D721Med (cell line): ENCODE data around the gene ZSWIM7.
"Not testable (repeated sequence)": the region's sequence is repeated elsewhere in the genome, so short reads cannot be mapped to it uniquely, and the experiment has no call there.

ENCODE experiments used
- DNase-seq: peaks from one replicate; pipeline ENCODE4 v3.0.0; 2011; ENCODE audit warnings: low spot score; ENCODE audit not compliant: insufficient read length
- FAIRE-seq: peaks from 2 replicates; lab custom pipeline; 2011; peaks lifted over from hg19 to GRCh38; lab: Jason Lieb, UNC
- TF ChIP-seq, protein P1 (sequence below): IDR thresholded peaks from 2 replicates; pipeline ENCODE4 v1.5.1; 2012; ENCODE audit warnings: mild to moderate bottlenecking, control low read depth; ENCODE audit not compliant: insufficient read depth; ENCODE audit errors: missing control alignments

ZSWIM7 gene

DNA sequence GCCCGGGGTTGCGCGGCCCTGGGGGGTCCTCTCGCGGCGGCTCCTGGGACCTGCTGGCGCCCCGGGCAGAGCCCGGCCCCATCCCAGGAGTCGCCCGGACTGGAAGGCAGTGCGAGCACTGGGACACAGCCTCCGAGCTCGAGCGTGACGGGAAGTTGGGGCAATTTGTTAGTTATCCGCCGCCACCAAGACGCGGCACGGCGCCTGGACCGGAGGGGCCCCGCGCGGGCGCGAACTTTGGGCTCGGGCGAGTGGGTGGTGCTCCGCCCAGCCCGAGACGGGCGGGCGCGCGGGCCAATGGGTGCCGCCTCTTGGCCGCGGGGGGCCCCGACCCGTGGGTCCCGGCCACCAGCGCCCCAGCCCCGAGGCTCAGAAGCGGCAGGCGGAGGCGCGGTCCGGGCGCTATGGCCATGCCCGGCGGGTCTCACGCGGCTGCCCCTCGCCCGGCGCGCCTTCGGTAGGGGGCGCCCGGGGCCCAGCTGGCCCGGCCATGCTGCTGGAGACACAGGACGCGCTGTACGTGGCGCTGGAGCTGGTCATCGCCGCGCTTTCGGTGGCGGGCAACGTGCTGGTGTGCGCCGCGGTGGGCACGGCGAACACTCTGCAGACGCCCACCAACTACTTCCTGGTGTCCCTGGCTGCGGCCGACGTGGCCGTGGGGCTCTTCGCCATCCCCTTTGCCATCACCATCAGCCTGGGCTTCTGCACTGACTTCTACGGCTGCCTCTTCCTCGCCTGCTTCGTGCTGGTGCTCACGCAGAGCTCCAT, 54.6 kb downstream of the ZSWIM7 start, which contains the start of gene ADORA2B:
Gene ADORA2B, plus strand, starts transcription at position 372 of the 768 bp plus-strand sequence. Its CDS starts 119 bp downstream, at position 491.
- FAIRE-seq: no peak
- peak; percentile 83 for DNase-seq
- TF ChIP-seq, protein P1, sequence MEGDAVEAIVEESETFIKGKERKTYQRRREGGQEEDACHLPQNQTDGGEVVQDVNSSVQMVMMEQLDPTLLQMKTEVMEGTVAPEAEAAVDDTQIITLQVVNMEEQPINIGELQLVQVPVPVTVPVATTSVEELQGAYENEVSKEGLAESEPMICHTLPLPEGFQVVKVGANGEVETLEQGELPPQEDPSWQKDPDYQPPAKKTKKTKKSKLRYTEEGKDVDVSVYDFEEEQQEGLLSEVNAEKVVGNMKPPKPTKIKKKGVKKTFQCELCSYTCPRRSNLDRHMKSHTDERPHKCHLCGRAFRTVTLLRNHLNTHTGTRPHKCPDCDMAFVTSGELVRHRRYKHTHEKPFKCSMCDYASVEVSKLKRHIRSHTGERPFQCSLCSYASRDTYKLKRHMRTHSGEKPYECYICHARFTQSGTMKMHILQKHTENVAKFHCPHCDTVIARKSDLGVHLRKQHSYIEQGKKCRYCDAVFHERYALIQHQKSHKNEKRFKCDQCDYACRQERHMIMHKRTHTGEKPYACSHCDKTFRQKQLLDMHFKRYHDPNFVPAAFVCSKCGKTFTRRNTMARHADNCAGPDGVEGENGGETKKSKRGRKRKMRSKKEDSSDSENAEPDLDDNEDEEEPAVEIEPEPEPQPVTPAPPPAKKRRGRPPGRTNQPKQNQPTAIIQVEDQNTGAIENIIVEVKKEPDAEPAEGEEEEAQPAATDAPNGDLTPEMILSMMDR: peak; percentile 41

DNA sequence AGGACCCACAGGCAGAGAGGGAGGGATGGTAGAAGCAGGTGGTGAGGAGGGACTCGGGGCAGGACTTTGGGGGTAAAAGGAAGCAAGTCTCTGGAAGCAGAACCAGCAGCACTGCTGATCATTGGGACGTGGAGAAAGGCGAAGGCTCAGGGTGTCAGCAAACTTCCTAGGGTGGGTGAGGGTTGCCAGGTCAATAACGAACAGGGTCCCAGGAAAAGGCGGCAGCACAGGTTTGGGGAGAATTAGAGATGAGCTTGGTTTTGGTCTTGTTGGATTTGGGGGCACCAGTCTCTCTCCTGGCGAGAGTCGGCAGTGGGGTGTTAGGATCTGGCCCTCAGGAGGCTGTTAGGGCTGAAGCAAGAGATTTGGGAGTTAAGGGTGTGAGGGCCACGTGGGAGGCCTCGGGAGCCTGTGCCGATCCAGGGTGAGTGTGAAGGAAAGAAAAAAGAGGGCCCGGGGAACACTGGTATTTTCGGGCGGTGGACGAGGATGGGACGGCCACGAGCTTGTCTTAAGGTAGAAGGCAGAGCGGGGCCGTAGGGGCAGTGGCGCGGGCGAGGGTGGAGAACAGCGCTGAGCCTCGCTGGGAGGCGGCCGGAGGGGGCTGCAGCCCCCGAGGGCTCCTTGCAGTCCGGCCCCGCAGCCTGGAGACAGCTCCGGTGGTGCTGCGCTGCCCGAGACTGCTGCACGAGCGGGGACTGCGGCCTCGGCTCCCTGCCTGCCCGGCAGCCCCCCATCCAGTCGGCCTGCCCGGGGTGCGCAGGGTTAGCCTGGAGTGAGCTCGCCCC, 55.3 kb downstream of the ZSWIM7 start:
- TF ChIP-seq, protein P1: no peak
- no peak for FAIRE-seq
- DNase-seq: no peak

DNA sequence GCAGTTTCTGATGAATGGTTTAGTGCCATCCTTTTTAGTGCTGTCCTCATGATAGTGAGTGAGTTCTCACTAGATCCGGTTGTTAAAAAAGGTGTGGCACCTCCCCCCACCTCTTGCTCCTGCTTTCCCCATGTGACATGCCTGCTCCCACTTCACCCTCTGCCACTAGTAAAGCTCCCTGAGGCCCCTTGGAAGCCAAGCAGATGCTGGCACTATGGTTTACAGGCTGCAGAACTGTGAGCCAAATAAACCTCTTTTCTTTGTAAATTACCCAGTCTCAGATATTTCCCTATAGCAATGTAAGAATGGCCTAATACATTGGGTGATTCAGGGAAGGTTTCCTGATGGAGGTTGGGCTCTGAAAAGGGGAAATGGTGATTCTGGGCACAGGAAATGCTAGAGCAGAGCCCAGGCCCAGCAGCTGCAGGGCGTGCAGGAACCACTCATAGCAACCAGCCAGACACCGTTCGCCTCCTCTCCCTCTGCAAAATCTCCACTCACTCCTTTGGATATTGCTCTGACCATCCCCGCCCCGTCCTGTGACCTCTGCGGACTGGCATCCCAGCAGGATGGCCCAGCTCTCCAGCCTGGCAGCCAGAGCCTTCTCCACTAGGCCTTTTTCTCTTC, 57.2 kb downstream of the ZSWIM7 start:
- TF ChIP-seq, protein P1: no peak
- DNase-seq (no peak), FAIRE-seq (no peak)

DNA sequence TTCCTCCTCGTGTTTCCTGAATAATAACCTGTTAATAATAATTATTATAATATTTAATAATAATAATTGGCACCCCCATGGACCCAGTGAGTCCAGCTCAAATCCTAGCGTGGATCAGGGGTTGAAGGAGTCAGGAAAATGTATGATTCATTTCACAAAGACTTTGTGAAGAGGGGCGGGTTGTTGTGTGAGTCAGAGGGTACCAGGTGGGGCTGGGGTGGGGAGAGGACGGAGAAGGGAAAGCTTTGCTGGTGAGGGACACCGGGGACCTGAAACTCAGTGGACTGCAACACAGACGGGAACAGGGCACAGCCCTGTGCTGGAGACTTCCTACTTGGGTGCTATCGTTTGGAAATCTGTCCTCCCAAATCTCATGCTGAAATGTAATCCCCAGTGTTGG, 57.7 kb downstream of the ZSWIM7 start:
- DNase-seq: no peak
- FAIRE-seq: no peak
- TF ChIP-seq, protein P1: no peak

DNA sequence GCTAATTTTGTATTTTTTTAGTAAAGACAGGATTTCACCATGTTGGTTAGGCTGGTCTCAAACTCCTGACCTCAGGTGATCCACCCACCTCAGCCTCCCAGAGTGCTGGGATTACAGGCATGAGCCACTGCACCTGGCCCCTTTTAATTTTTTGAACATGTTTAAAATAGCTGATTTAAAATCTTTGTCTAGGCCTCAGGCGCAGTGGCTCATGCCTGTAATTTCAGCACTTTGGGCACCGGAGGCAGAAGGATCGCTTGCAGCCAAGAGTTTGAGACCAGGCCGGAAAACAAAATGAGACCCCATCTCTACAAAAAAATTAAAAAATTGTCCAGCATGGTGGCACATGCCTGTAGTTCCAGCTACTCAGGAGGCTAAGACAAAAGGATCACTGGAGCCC, 63.0 kb downstream of the ZSWIM7 start:
- FAIRE-seq, DNase-seq: not testable (repeated sequence)

DNA sequence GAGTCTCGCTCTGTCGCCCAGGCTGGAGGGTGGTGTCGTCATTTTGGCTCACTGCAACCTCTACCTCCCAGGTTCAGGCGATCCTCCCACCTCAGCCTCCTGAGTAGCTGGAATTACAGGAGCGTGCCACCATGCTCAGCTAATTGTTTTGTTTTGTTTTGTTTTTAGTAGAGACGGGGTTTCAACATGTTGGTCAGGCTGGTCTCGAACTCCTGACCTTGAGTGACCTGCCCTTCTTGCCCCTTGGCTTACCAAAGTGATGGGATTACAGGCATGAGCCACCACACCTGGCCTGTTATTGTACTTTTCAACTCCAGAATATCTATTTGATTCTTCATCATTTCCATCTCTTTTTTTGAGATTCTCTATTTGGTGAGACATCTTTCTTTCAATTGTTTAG, 63.6 kb downstream of the ZSWIM7 start:
- DNase-seq (no peak), FAIRE-seq (no peak)
- TF ChIP-seq, protein P1: no peak

DNA sequence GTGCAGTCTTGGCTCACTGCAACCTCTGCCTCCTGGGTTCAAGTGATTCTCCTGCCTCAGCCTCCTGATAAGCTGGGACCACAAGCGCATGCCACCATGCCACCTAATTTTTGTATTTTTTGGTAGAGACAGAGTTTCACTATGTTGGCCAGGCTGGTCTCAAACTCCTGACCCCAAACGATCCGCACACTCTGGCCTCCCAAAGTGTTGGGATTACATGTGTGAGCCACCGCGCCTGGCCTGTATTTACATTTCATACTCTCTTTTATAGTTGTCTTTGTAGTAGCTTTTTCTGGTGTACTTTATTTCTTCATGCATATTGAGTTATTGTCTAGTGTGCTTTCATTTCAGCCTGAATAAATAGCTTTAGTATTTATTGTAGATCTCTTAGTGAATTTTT, 64.6 kb downstream of the ZSWIM7 start:
- TF ChIP-seq, protein P1: no peak
- DNase-seq: no peak
- FAIRE-seq: no peak
